Immature natural killer cell (primary cell): Measurements from ENCODE around the gene NLN. TPM values are rescaled to one million over a fixed set of nuclear protein-coding genes. Genes with fewer than 3 reads are reported as not detected.
"Not testable (repeated sequence)": the region's sequence is repeated elsewhere in the genome, so short reads cannot be mapped to it uniquely, and the experiment has no call there.

ENCODE experiments used
- DNase-seq, 3 donors: peaks; one replicate each; pipeline ENCODE4 v3.0.0; 2022; ENCODE audit warnings: mixed read lengths in 1 of 3
- H3K27ac Mint-ChIP-seq, 6 donors: one replicate each; pipeline ENCODE4 v1.8.0; 2020; ENCODE audit warnings: mixed read lengths in 6 of 6, mild to moderate bottlenecking in 5 of 6, inconsistent platforms in 4 of 6, moderate library complexity in 3 of 6
- H3K27me3 Mint-ChIP-seq, 3 donors: one replicate each; pipeline ENCODE4 v1.8.0; 2020 to 2021; ENCODE audit warnings: low read depth in 3 of 3, mild to moderate bottlenecking in 3 of 3, mixed read lengths in 3 of 3, moderate library complexity in 3 of 3, inconsistent platforms in 1 of 3
- H3K36me3 Mint-ChIP-seq, 3 donors: one replicate each; pipeline ENCODE4 v1.8.0; 2020; ENCODE audit warnings: mixed read lengths in 3 of 3, inconsistent platforms in 2 of 3, mild to moderate bottlenecking in 2 of 3
- H3K4me1 Mint-ChIP-seq, 2 donors: one replicate each; pipeline ENCODE4 v1.8.0; 2020; ENCODE audit warnings: inconsistent platforms in 2 of 2, mild to moderate bottlenecking in 2 of 2, mixed read lengths in 2 of 2, moderate library complexity in 1 of 2
- H3K4me3 Mint-ChIP-seq, 5 donors: one replicate each; pipeline ENCODE4 v1.8.0; 2020; ENCODE audit warnings: mild to moderate bottlenecking in 5 of 5, mixed read lengths in 5 of 5, inconsistent platforms in 3 of 5, moderate library complexity in 3 of 5
- H3K9me3 Mint-ChIP-seq, 6 donors: one replicate each; pipeline ENCODE4 v1.8.0; 2020; ENCODE audit warnings: mild to moderate bottlenecking in 6 of 6, mixed read lengths in 6 of 6, inconsistent platforms in 4 of 6, moderate library complexity in 3 of 6
- polyA plus RNA-seq, 3 donors: library from polyadenylated mRNA; unstranded; fragments of 300-500 nt; fragmentation: Illumina TruSeq; gene quantifications; one replicate each; pipeline ENCODE4 v1.2.3, GENCODE V29; 2021

Gene NLN
- polyA plus RNA-seq, 3 donors from 2014 or later = 0.76 to 1.2 (median 1.2) TPM

DNA sequence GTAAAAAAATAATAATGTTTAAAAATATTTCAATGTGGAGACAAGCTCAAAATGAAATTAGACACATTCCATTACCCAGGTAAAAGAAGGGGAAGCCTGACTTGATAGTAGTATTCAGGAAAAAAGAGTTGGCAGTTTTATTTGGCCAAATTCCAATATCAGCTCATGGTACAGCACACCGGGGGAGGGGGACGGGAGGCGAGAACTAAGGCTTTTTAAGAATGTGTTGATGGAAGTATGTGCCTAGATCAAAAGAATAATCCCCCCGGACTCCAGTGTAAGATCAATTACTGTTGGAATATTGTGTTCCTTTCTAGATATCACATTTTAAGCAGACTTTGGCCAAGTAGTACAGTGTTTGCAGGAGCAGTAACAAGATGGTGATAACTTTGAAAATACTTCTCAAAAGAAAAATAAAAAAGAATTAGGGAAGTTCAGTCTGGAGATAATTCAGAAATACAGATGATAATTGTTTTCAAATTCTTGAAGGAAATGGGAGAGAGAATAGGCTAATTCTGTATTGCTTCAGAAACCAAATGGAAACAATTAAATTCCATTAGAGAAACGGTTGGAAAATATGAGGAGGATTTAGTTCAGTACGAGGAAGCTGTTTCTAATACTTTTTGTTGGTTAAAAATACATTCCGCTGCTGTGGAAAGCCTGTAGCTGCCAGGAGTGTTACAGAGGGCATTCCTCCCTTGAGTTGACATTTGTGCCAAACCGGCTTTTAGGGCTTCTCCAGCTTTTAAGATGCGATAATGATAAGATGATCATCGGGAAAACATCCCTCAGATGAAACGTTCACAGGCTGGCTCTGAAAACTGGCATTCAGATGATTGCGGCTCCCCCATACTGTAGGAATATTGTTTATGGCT is 106.3 kb downstream of the NLN start:
- peaks cover 8 to 14% of the 10 kb centered on the region in 2 donors for H3K4me1 Mint-ChIP-seq
- no peak for DNase-seq
- no peak overlapping the region for H3K4me3 Mint-ChIP-seq
- H3K27me3 Mint-ChIP-seq = peaks cover 2 to 5% (median 3%) of the 10 kb centered on the region in 3 donors
- no peak overlapping the region for H3K27ac Mint-ChIP-seq
- H3K36me3 Mint-ChIP-seq = no peaks in the 10 kb centered on the region
- H3K9me3 Mint-ChIP-seq = no peaks in the 10 kb centered on the region

DNA sequence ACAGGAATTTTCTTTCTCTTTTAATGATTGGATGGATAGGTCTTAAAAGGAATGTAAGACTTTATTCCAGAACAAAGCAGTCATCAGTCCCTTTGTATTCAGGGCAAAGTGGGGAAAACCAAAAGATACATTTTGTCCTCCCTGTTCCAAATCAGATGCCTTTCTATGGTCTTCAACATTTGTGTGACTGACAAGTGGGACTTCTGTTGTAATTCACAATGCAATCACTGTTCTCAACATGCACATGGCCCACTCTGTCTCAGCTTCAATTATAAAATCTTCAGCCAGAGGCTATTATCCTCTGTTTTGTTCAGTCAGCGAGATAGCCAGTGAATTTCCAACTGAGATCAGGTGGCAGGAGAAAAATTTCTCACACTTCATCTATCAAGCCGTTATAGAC is 108.9 kb downstream of the NLN start:
- Mint-ChIP-seq H3K4me3 (no peak overlapping the region), H3K27ac (no peak overlapping the region), H3K27me3 (peaks cover 1 to 4% (median 2%) of the 10 kb centered on the region in 3 donors), H3K4me1 (peaks cover 6 to 7% of the 10 kb centered on the region in 2 donors), H3K9me3 (no peaks in the 10 kb centered on the region), H3K36me3 (no peaks in the 10 kb centered on the region)
- no peak for DNase-seq

DNA sequence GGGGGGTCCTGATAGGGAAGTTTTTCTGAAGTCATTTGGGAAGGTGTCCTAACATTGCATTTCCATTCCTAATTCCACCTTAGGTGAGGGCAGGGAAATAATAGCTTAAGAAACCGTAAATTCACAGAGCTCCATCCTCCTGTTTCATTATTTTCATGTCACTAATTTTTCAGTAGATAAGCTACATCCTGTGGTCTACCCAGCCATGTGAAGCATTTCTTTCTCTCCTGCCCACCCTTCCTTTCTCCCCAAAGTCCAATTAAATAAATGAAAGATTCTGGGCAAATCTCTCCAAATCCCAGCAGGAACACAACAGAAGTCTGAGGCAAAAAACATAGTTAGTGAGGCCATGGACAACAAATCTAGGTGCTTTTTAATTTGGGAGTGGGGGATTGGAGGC is 109.3 kb downstream of the NLN start:
- H3K36me3 Mint-ChIP-seq = no peaks in the 10 kb centered on the region
- no peak for DNase-seq
- peaks cover 0 to 4% (median 2%) of the 10 kb centered on the region in 3 donors for H3K27me3 Mint-ChIP-seq
- H3K4me1 Mint-ChIP-seq = peaks cover 2 to 3% of the 10 kb centered on the region in 2 donors
- no peak overlapping the region for H3K27ac Mint-ChIP-seq
- H3K4me3 Mint-ChIP-seq = no peak overlapping the region
- no peaks in the 10 kb centered on the region for H3K9me3 Mint-ChIP-seq

DNA sequence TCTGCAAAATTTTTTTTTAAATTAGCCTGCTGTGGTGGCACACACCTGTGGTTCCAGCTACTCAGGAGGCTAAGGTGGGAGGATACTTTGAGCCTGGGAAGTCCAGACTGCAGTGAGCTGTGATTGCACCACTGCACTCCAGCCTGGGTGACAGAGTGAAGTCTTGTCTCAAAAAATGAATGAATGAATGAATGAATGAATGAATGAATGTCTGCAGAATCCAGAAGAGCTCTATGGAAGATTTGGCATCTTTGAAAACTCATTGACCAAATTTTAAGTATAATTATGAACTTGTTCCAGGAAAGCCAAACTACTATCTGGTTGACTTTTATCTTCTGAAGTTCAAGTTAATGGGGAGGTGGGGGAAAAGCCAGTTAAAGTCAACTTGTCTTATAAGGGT is 110.1 kb downstream of the NLN start:
- Mint-ChIP-seq H3K4me1 (no peaks in the 10 kb centered on the region), H3K27ac (no peak overlapping the region), H3K4me3 (no peak overlapping the region), H3K9me3 (no peaks in the 10 kb centered on the region), H3K27me3 (peaks cover 2 to 4% (median 2%) of the 10 kb centered on the region in 3 donors), H3K36me3 (no peaks in the 10 kb centered on the region)
- DNase-seq = no peak

DNA sequence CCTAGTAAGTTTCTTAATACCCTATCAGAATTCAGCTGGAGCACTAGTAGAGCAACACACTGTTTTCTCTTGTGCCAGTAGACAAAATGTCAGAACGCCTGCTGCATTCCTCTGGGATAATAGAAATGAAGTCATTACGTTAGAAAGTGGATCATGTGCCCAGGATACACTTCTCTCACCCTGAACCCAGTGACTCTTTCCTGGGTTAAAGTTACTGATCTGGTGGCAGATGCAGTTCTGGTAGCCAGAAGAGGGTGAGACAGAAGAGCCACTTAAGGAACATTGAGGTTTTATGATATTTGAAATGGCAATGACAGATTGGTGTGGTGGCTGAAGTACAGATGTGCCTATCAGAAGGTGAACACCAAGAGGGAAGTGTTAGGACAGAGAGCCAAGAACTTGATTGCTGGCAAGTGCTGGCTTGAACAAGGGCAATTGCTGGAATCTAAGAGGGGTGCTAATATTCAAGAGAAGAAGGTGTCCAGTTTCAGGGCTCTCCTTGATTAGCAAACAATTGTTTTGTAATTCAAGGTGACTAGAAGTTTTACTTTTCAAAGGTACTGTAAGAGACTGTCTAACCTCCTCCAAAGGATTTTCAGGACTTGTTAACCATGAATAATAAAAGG is 110.7 kb downstream of the NLN start:
- Mint-ChIP-seq H3K27ac (no peak overlapping the region), H3K4me3 (no peak overlapping the region), H3K27me3 (peaks cover 0 to 4% (median 2%) of the 10 kb centered on the region in 3 donors), H3K36me3 (no peaks in the 10 kb centered on the region), H3K9me3 (no peaks in the 10 kb centered on the region), H3K4me1 (no peaks in the 10 kb centered on the region)
- DNase-seq = no peak

DNA sequence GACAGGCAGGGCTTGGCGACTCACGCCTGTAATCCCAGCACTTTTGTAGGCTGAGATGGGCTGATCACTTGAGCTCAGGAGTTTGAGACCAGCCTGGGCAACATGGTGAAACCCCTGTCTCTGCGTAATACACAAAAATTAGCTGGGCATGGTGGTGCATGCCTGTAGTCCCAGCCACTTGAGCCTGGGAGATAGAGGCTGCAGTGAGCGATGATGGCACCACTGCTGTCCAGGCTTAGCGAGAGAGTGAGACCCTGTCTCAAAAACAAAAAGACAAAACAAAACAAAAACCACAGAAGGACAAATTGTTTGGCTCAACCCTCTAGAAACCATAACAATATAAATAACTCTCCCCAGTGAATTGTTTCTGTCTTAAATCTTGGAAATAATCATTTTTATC is 111.8 kb downstream of the NLN start:
- no peak for DNase-seq
- H3K27me3 Mint-ChIP-seq = peaks cover 0 to 4% (median 2%) of the 10 kb centered on the region in 3 donors
- no peaks in the 10 kb centered on the region for H3K9me3 Mint-ChIP-seq
- H3K27ac Mint-ChIP-seq = no peak overlapping the region
- no peaks in the 10 kb centered on the region for H3K36me3 Mint-ChIP-seq
- no peaks in the 10 kb centered on the region for H3K4me1 Mint-ChIP-seq
- H3K4me3 Mint-ChIP-seq = no peak overlapping the region

DNA sequence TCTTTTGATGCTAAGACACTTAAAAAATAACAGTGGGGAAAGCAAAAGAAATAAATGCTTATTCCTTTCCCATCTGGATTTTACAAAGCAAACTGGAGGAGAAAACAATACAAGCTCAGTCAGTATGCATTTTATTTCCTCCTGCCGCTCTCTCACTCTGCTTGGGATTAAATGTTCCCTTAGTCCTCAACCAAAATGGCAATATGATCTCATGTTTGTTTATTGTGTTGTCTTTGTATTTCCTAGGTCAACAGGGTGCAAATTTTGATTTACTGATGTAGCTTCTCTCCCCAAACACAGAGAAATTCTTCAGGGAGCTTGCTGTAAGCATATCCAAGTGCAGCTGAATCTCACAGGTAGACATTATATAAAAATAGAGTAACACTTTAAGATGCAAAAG is 112.3 kb downstream of the NLN start:
- Mint-ChIP-seq H3K9me3 (no peaks in the 10 kb centered on the region), H3K36me3 (no peaks in the 10 kb centered on the region), H3K4me3 (no peak overlapping the region), H3K4me1 (no peaks in the 10 kb centered on the region), H3K27ac (no peak overlapping the region), H3K27me3 (peaks cover 0 to 4% (median 2%) of the 10 kb centered on the region in 3 donors)
- DNase-seq = no peak

DNA sequence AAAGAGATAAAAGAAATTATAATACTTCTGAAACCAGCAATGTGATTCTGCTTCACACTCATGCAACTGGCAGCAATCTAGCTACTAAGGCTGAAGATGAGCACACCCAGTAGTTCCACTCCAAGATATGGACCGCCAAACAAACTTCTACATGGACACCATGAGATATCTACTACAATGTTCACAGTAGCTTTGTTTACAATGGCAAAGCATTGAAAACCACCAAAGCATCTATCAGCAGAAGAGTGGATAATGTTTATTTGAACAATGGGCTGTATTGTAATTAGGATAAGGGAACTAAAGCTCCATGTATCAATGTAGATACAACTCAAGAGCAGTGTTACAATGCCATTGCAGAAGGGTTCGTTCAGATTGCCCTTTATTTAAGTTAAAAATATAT is 113.2 kb downstream of the NLN start:
- Mint-ChIP-seq H3K9me3 (no peaks in the 10 kb centered on the region), H3K4me3 (no peak overlapping the region), H3K27me3 (peaks cover 0 to 2% (median 0%) of the 10 kb centered on the region in 3 donors), H3K27ac (no peak overlapping the region), H3K36me3 (no peaks in the 10 kb centered on the region), H3K4me1 (no peaks in the 10 kb centered on the region)
- DNase-seq = no peak

DNA sequence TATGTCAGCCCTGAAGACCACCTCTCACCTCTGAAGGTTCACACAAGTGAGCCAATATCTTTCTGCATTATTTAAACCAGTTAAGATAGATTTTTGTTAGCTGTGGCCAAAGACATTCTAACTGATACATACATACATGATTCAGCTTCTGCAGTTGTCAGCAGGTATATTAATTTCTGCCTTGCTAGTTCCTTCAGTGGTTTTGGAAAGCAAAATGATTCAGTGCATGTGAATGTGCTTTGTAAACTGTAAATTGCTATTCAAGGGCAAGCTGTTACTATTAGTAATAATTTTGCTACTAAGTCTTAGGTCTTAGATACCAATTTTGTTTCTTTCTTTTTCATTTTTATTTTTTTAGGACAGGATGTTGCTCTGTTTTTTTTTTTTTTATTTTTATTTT is 115.1 kb downstream of the NLN start:
- peaks cover 0 to 2% (median 0%) of the 10 kb centered on the region in 3 donors for H3K27me3 Mint-ChIP-seq
- no peaks in the 10 kb centered on the region for H3K9me3 Mint-ChIP-seq
- no peaks in the 10 kb centered on the region for H3K4me1 Mint-ChIP-seq
- no peak for DNase-seq
- no peak overlapping the region for H3K4me3 Mint-ChIP-seq
- H3K27ac Mint-ChIP-seq = no peak overlapping the region
- H3K36me3 Mint-ChIP-seq = no peaks in the 10 kb centered on the region

DNA sequence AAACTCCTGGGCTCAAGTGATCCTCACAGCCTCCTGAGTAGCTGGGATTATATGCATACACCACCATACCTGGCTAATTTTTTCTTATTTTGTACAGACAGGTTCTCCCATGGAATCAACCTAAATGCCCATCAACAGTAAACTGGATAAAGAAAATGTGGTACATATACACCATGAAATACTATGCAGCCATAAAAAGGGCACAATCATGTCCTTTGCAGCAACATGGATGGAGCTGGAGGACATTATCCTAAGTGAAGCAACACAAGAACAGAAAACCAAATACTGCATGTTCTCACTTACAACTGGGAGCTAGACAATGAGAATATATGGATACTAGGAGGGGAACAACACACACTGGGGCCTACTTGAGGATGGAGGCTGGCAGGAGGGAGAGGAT is 117.2 kb downstream of the NLN start:
- not testable (repeated sequence) for H3K27ac Mint-ChIP-seq, H3K4me3 Mint-ChIP-seq, DNase-seq, H3K4me1 Mint-ChIP-seq, H3K9me3 Mint-ChIP-seq, H3K36me3 Mint-ChIP-seq, H3K27me3 Mint-ChIP-seq

DNA sequence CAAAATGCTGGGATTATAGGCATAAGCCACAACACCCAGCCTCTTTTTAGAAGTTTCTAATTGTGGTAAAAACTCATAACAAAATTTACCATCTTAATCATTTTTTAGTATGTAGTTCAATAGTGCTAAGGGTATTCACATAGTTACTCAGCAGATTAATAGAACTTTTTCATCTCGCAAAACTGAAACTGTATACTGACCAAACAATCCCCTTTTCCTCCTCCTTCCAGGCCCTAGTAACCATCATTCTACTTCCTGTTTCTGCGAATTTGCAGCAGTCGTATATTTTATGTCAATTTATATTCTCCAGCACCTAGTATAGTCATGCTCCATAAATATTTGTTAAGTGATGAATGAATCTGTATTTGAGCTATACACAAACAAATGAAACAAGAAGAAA is 118.1 kb downstream of the NLN start:
- DNase-seq = no peak
- Mint-ChIP-seq H3K36me3 (no peaks in the 10 kb centered on the region), H3K27me3 (peaks cover 0 to 2% (median 0%) of the 10 kb centered on the region in 3 donors), H3K27ac (peak overlapping the region in 1 of 6 donors; percentile 36), H3K9me3 (no peaks in the 10 kb centered on the region), H3K4me1 (peaks cover 0 to under 1% of the 10 kb centered on the region in 2 donors), H3K4me3 (no peak overlapping the region)

DNA sequence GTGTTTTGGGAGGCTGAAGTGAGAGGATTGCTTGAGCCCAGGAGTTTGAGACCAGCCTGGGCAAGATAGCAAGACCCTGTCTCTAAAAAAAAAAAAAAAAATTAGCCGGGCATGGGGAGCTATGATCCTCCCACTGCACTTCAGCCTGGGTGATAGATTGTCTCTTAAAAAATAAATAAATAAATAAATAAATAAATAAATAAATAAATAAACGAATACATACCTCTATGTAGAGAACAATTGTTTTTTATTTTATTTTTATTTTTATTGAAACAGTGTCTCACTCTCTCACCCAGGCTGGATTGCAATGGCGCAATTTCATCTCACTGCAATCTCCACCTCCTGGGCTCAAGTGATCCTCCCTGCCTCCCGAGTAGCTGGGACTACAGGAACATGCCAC is 122.8 kb downstream of the NLN start:
- H3K4me3 Mint-ChIP-seq, DNase-seq, H3K27me3 Mint-ChIP-seq, H3K4me1 Mint-ChIP-seq, H3K27ac Mint-ChIP-seq, H3K36me3 Mint-ChIP-seq, H3K9me3 Mint-ChIP-seq: not testable (repeated sequence)

DNA sequence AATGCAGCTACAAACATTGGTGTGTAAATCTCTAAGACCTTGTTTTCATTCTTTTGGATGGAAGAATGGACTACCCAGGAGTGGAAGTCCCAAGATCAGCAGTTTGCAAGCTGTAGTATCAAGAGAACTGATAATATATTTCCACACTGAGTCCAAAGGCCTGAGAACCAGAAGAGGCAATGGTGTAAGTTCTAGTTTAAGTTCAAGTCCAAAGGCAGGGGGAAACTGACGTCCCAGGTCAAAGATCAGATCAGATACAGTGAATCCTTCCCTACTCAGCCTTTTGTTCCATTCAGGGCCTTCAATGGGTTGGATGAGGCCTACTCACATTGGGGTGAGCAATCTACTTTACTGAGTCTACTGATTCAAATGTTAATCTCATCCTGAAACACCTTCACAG is 124.1 kb downstream of the NLN start:
- Mint-ChIP-seq H3K9me3 (no peaks in the 10 kb centered on the region), H3K27ac (no peak overlapping the region)
- no peak for DNase-seq

DNA sequence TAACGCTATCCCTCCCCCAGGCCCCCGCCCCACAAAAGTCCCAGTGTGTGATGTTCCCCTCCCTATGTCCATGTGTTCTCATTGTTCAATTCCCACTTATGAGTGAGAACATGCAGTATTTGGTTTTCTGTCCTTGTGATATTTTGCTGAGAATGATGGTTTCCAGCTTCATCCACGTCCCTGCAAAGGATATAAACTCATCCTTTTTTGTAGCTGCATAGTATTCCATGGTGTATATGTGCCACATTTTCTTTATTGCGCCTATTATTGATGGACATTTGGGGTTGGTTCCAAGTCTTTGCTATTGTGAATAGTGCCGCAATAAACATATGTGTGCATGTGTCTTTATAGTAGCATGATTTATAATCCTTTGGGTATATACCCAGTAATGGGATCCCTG is 125.0 kb downstream of the NLN start:
- H3K4me1 Mint-ChIP-seq, H3K36me3 Mint-ChIP-seq, H3K27ac Mint-ChIP-seq, H3K4me3 Mint-ChIP-seq, H3K27me3 Mint-ChIP-seq, H3K9me3 Mint-ChIP-seq, DNase-seq: not testable (repeated sequence)

More for the DNA sequence above, 124.1 kb downstream of the NLN start:
- Mint-ChIP-seq H3K27me3 (peaks cover 0 to 3% (median 0%) of the 10 kb centered on the region in 3 donors), H3K36me3 (peaks cover 0 to 3% (median 0%) of the 10 kb centered on the region in 3 donors), H3K4me3 (no peak overlapping the region), H3K4me1 (peaks cover 3 to 6% of the 10 kb centered on the region in 2 donors)
